GM18507 (cell line): ENCODE results near the gene NPIPA2.
"Not testable (repeated sequence)": the region's sequence is repeated elsewhere in the genome, so short reads cannot be mapped to it uniquely, and the experiment has no call there.

Experiments
- DNase-seq: peaks from one replicate; pipeline ENCODE4 v3.0.0; 2011; ENCODE audit warnings: low read depth; ENCODE audit not compliant: insufficient read length; ENCODE audit errors: extremely low spot score
- FAIRE-seq: peaks from 2 replicates; lab custom pipeline; 2011; peaks lifted over from hg19 to GRCh38; lab: Jason Lieb, UNC

The NPIPA2 gene

GRCh38 chr16:14807184-14807678 is 64.9 kb downstream of the NPIPA2 start:
- DNase-seq, FAIRE-seq: not testable (repeated sequence)

- not testable (repeated sequence) for DNase-seq, FAIRE-seq
These were observed 71.6 kb downstream of the NPIPA2 start for GRCh38 chr16:14813890-14814289.
